ENCODE results near the gene SENP8.
"Not testable (repeated sequence)": the region's sequence is repeated elsewhere in the genome, so short reads cannot be mapped to it uniquely, and the experiment has no call there.

SENP8 gene

GRCh38 chr15:72155635-72156616 is 37.7 kb downstream of the SENP8 start:
- DNase-seq = peak; percentile 29

GRCh38 chr15:72156928-72157327 is 38.7 kb downstream of the SENP8 start:
- no peak for DNase-seq

- no peak for DNase-seq
Observed at GRCh38 chr15:72160696-72161245, 42.6 kb downstream of the SENP8 start.

GRCh38 chr15:72161361-72162132 is 43.3 kb downstream of the SENP8 start:
- no peak for DNase-seq

GRCh38 chr15:72162569-72162968 is 44.4 kb downstream of the SENP8 start:
- no peak for DNase-seq

GRCh38 chr15:72163719-72164118 is 45.5 kb downstream of the SENP8 start:
- no peak for DNase-seq

- DNase-seq = no peak
Observed at GRCh38 chr15:72166716-72167417, 48.7 kb downstream of the SENP8 start.

- DNase-seq = no peak
Observed at GRCh38 chr15:72167445-72167844, 49.2 kb downstream of the SENP8 start.

- no peak for DNase-seq
Observed at GRCh38 chr15:72168131-72168807, 50.1 kb downstream of the SENP8 start.

- DNase-seq = no peak
Observed at GRCh38 chr15:72168808-72169190, 50.6 kb downstream of the SENP8 start.

GRCh38 chr15:72169236-72169920 is 51.2 kb downstream of the SENP8 start:
- DNase-seq = no peak

- DNase-seq = no peak
Observed at GRCh38 chr15:72169921-72170611, 51.9 kb downstream of the SENP8 start.

GRCh38 chr15:72170691-72171090 is 52.5 kb downstream of the SENP8 start:
- no peak for DNase-seq

- not testable (repeated sequence) for DNase-seq
Observed at GRCh38 chr15:72171978-72172377, 53.8 kb downstream of the SENP8 start.

- DNase-seq = no peak
Observed at GRCh38 chr15:72172796-72173195, 54.6 kb downstream of the SENP8 start.

GRCh38 chr15:72173401-72173800 is 55.2 kb downstream of the SENP8 start:
- DNase-seq = no peak

- DNase-seq = no peak
Observed at GRCh38 chr15:72173864-72174550, 55.8 kb downstream of the SENP8 start.

- no peak for DNase-seq
Observed at GRCh38 chr15:72174551-72175165, 56.5 kb downstream of the SENP8 start.

GRCh38 chr15:72175186-72176044 is 57.2 kb downstream of the SENP8 start:
- DNase-seq = no peak
